Stimulated activated CD8-positive, alpha-beta memory T cell treated with anti-CD3 and anti-CD28 coated beads, Interleukin-15, amount 100 ng/mL, for 1 hour (primary cell): ENCODE data around the gene LRRC8D.

ENCODE experiments used
- DNase-seq: peaks from one replicate; pipeline ENCODE4 v3.0.0-alpha.2; 2020; ENCODE audit warnings: low read depth

The LRRC8D gene

GRCh38 chr1:89834083-89834704 is 13.4 kb downstream of the LRRC8D start:
- no peak for DNase-seq

- no peak for DNase-seq
These were observed 15.6 kb downstream of the LRRC8D start for GRCh38 chr1:89836252-89837035.

DNA sequence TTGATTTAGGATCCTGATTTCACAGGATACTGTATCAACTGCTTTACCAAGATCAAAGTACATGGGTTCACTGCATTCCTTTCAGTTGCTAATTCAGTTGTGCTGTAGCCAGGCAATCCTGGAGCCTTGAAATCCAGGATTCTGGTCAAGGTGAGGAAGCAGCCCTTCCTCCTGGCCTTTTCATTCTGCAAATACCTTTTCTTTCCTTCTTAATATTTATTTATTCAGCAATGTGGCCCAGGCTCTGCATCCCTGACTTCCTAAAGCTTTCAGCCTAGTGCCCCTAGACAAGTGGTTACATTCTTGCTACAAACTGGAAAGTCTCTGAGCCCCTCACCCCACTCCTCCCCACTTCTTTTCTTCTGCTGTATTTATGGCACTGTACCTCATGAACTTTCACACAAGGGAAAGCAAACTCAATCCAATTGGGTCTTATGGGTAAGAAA is 16.2 kb downstream of the LRRC8D start:
- DNase-seq = no peak

- DNase-seq = no peak
These were observed 16.7 kb downstream of the LRRC8D start for GRCh38 chr1:89837510-89837909.

DNA sequence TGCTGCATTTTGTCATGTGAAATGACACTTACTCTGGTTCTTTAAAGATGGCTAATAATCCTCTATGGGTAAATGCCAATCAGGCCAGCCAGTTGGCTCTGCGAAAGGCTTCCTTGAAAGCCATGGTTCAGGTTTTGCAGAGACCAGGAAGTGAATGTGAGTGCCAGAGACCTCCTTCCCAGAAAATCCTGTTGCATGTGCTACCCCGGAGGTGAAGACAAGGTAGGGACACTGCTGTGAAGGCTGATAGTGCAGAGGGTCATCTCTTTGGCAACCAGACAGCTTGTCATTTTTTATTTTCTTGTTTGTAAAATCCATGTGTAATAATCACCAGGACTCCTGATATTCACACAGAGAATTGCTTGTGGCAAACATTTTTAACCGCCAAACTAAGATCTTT is 18.7 kb downstream of the LRRC8D start:
- DNase-seq = no peak

- no peak for DNase-seq
These were observed 20.7 kb downstream of the LRRC8D start for GRCh38 chr1:89841507-89841906.

- DNase-seq = no peak
These were observed 21.9 kb downstream of the LRRC8D start for GRCh38 chr1:89842567-89843272.

GRCh38 chr1:89843273-89844130 is 22.7 kb downstream of the LRRC8D start:
- no peak for DNase-seq

- no peak for DNase-seq
These were observed 23.5 kb downstream of the LRRC8D start for GRCh38 chr1:89844241-89844807.

DNA sequence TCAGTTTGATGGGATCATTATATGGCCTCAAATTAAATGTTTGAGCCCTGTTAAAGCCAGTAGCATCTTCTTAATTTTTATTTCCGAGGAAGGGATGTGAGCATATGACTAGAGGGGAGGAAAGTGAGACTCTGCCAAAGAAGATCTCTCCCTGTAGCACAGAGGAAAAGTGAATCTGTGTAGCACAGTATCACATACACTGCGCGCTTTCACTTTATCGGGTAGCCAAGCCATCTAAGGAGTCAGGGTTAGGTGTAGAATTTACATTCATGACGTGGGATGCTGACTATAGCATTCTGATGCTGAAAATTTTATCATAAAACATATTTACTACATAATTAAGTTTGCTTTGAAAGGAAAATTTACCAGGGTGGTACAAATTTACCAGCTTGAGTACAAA is 24.0 kb downstream of the LRRC8D start:
- no peak for DNase-seq

- no peak for DNase-seq
These were observed 26.4 kb downstream of the LRRC8D start for GRCh38 chr1:89847191-89847729.

GRCh38 chr1:89850844-89851415 is 30.1 kb downstream of the LRRC8D start:
- no peak for DNase-seq

DNA sequence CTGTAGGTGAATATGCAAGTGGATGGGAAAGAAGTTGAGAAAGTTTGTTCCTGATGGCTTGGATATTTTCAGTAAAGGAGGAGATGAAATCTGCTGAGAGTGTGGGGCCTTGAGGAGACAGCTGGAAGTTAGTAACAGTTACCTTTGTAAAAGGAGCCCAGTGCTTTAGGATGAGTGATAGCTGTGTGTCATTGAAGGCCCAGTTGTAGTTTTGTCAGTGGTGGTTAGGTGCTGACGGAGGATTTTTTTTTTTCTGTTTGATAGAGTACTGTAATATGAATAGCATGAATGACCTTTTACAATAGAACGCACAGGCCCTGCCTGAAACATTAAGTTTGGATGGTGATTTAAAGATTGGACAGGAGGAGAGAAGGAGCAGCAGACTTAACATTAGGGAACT is 33.3 kb downstream of the LRRC8D start:
- DNase-seq = no peak

DNA sequence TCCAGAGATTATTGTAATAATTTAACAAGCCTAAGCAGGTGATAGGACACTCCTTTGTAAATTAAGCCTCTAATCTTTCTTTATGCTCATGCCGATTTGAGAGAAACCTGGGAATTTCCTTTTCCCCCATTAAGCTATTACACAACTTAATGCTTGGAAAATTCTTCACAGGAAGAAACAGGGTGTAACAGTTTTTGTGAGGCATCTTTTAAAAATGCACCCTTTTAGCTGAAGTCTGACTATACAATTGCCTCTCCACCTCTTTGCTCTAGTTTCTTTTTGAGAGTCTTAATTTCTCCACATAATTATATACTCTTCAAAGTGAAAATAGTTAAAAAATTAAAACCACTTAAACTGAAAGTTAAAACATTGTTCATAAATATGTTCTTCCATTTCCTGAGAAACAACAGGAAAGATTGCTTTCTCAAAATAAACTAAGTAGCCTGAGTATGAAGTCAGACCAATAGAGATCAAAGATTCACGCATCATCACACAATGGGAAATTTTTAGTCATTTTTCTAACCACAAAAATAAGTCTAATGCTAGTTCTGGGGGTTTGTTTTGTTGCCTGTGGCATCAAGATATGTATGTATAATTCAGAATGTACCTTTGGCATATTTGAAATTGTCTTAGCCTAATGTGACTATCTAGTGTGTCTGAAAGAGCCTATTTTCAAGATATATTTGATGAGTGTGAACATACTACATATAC is 34.7 kb downstream of the LRRC8D start:
- no peak for DNase-seq

- DNase-seq = no peak
These were observed 42.5 kb downstream of the LRRC8D start for GRCh38 chr1:89863165-89863830.

GRCh38 chr1:89865498-89866382 is 44.9 kb downstream of the LRRC8D start:
- no peak for DNase-seq

DNA sequence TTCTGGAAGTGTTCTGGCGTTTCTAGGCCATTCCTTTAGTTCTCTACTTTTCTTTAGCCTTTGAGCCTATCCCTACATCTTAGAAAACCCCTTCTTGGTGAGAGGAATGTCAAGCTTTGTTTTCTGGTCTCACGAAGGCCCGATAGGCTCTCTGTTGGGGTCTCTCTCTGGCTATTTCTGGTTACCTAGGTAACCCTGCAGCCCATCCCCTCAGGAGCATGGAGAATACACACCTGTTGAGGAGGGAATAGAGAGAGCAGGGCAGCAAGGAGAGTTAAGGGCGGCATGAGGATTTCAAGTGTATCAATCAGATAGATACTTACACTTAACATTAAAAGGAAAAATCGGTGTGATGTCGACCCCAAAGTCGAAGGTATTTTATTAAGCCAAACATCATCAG is 45.7 kb downstream of the LRRC8D start:
- DNase-seq = no peak

DNA sequence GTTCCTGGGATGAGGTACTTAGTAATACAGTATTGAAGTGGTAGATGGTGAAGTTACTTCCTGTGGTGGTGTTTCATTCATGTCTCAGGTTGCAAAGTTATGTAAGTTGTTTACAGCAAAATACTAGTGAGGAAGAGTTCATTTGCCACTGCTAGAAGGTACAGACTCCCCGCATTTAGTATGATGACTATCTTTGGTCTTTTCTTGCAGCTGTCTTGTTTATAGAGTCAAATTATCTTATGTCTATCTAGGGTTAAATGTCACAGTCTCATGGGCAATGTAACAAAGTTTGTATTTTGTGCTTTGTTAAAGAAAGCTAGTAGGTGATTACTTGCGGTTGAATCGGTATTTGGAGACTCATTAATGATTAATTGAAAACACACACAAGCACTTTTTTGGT is 50.2 kb downstream of the LRRC8D start:
- DNase-seq = no peak
